Right atrium auricular region (tissue), 2 donors: ENCODE data around the gene DYNC1I1. TPM values are rescaled to one million over a fixed set of nuclear protein-coding genes. Genes with fewer than 3 reads are reported as not detected.

Source experiments
- DNase-seq: peaks from one replicate; pipeline ENCODE4 v3.0.0-alpha.2; 2019; ENCODE audit warnings: low spot score
- H3K27ac ChIP-seq, 2 donors: fragments of 200-600 bp; sonication (generic); 1 replicate in 1 of 2; 2 replicates in 1 of 2; pipeline ENCODE4 v1.5.1; 2016 to 2019
- H3K27me3 ChIP-seq, 2 donors: fragments of 200-600 bp; sonication (generic); one replicate each; pipeline versions ENCODE4 v1.5.1 to v1.6.0; 2017 to 2019
- H3K36me3 ChIP-seq: fragments of 200-600 bp; sonication (generic); one replicate; pipeline ENCODE4 v1.5.1; 2016
- H3K4me1 ChIP-seq, 2 donors: fragments of 200-600 bp; sonication (generic); one replicate each; pipeline versions ENCODE4 v1.5.1 to v1.6.0; 2017 to 2019
- H3K4me3 ChIP-seq, 2 donors: fragments of 200-600 bp; sonication (generic); 1 replicate in 1 of 2; 2 replicates in 1 of 2; pipeline ENCODE4 v1.5.1; 2017 to 2019; ENCODE audit warnings: mild to moderate bottlenecking in 1 of 2, moderate library complexity in 1 of 2
- H3K9me3 ChIP-seq, 2 donors: fragments of 200-600 bp; sonication (generic); one replicate each; pipeline ENCODE4 v1.5.1; 2019
- total RNA-seq, 2 donors: library from RNA; depleted of rRNA; stranded (reverse); fragments of >200 nt; gene quantifications; one replicate each; pipeline ENCODE4 v1.1.0, GENCODE V29; 2016
- TF ChIP-seq, protein P1 (sequence below), 2 donors: fragments of 200-600 bp; sonication (generic); IDR thresholded peaks; one replicate each; pipeline ENCODE4 v1.5.1; 2019; ENCODE audit warnings: antibody characterized with exemption in 2 of 2

Gene DYNC1I1
- total RNA-seq, 2 donors from 2014 or later, result 14.1 to 41.3 TPM

DNA sequence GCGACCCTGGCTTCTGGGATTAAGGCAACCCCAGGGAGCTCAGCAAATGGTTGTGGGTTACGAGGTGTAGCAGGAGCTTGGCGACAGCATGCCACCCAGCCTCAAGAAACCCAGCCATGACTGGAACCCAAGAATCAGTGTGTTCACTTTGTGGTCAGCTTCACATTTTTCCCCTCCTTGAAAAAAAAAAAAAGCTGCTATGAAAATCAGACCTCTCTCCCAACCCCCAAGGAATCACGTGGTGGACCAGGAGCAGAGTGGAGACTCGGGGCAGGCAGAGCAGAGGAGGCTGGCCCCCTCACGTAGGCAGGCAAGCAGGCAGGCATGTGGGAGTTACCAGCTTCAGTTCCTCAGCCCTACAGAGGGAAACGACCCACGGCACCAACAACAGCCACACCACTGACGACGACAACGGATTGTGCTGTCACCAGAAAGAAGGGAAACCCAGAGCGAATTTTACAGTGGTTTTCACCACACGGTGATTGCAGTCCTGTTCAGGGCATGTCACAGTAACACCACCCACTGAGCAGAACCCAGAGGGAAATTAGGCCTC is 346.2 kb downstream of the DYNC1I1 start:
- Histone ChIP-seq H3K27ac (no peak overlapping the region), H3K4me1 (no peaks in the 10 kb centered on the region), H3K27me3 (no peaks in the 10 kb centered on the region), H3K36me3 (peaks cover 18% of the 10 kb centered on the region), H3K4me3 (no peak overlapping the region), H3K9me3 (no peaks in the 10 kb centered on the region)
- no peak for DNase-seq
- TF ChIP-seq, protein P1, sequence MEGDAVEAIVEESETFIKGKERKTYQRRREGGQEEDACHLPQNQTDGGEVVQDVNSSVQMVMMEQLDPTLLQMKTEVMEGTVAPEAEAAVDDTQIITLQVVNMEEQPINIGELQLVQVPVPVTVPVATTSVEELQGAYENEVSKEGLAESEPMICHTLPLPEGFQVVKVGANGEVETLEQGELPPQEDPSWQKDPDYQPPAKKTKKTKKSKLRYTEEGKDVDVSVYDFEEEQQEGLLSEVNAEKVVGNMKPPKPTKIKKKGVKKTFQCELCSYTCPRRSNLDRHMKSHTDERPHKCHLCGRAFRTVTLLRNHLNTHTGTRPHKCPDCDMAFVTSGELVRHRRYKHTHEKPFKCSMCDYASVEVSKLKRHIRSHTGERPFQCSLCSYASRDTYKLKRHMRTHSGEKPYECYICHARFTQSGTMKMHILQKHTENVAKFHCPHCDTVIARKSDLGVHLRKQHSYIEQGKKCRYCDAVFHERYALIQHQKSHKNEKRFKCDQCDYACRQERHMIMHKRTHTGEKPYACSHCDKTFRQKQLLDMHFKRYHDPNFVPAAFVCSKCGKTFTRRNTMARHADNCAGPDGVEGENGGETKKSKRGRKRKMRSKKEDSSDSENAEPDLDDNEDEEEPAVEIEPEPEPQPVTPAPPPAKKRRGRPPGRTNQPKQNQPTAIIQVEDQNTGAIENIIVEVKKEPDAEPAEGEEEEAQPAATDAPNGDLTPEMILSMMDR (IDR thresholded peaks at IDR 0.05), result no peak

- Histone ChIP-seq H3K36me3 (peaks cover 18% of the 10 kb centered on the region), H3K4me1 (no peaks in the 10 kb centered on the region), H3K9me3 (no peaks in the 10 kb centered on the region), H3K27ac (no peak overlapping the region), H3K27me3 (no peaks in the 10 kb centered on the region), H3K4me3 (no peak overlapping the region)
- TF ChIP-seq, protein P1 (IDR thresholded peaks at IDR 0.05), result no peak
- DNase-seq, result no peak
These were observed 348.3 kb downstream of the DYNC1I1 start for GRCh38 chr7:96120445-96121225.

DNA sequence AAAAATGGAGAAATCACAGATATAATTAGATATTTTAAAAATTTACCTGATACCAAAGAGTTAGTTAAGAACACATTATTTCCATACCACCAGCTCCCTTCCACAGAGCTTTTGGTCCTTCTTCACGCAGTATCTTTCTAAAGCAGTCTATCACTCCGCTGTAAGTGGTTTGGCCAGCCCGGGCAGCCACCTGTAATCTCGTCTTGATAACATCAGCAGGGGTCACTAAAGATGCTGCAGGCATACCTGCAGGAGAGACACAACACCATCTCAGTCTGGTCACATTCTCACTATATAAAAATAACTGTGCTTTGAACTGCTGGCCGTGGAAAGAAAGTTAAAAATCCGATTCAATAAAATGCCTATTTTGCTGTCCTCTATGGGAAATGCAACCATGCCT is 349.4 kb downstream of the DYNC1I1 start:
- peaks cover 18% of the 10 kb centered on the region for H3K36me3 ChIP-seq
- no peak for DNase-seq
- H3K4me1 ChIP-seq, result no peaks in the 10 kb centered on the region
- no peaks in the 10 kb centered on the region for H3K27me3 ChIP-seq
- TF ChIP-seq, protein P1 (IDR thresholded peaks at IDR 0.05), result no peak
- no peak overlapping the region for H3K4me3 ChIP-seq
- H3K9me3 ChIP-seq, result no peaks in the 10 kb centered on the region
- no peak overlapping the region for H3K27ac ChIP-seq

DNA sequence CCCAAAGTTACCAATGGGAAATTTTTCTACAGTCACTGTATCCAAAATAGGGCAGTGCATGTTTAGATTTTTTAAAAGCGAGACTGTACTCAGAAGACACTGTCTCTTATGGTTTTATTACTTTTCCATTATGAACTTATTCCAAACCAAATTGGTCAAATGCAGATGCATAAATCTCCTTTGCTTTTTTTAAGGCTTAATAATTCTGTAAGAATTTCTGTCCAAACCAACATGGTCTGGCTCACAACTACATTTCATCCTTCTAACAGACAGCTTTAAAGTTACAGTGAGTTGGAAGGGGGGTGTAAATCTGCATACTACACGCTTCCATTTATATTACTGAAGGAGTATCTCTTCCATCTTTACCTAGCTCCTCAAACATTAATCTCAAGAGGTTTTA is 350.4 kb downstream of the DYNC1I1 start:
- no peak for DNase-seq
- H3K36me3 ChIP-seq, result peaks cover 18% of the 10 kb centered on the region
- H3K4me1 ChIP-seq, result no peaks in the 10 kb centered on the region
- H3K27ac ChIP-seq, result no peak overlapping the region
- H3K27me3 ChIP-seq, result no peaks in the 10 kb centered on the region
- H3K9me3 ChIP-seq, result no peaks in the 10 kb centered on the region
- H3K4me3 ChIP-seq, result no peak overlapping the region
- TF ChIP-seq, protein P1 (IDR thresholded peaks at IDR 0.05), result no peak

DNA sequence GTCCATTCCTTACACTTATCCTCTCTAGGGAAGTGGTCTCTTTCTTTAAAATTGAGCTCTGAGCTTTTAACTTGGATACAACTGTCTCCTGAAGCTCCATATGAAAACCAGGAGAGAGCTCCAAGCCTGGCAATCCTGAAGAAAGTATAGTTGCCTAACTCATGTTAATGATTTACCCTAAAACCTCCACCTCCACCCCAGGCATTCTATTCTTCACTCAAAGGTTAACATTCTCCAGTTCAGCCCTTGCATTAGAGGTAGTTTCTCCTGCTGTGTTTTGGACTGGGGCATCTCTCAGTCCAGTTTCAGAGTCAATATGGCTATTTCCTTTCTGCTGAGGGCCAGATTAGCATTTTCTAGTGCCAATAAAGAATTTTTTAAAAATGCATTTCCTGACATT is 354.0 kb downstream of the DYNC1I1 start:
- TF ChIP-seq, protein P1 (IDR thresholded peaks at IDR 0.05), result no peak
- Histone ChIP-seq H3K4me3 (no peak overlapping the region), H3K27me3 (no peaks in the 10 kb centered on the region), H3K36me3 (peaks cover 13% of the 10 kb centered on the region), H3K27ac (no peak overlapping the region), H3K9me3 (no peaks in the 10 kb centered on the region), H3K4me1 (no peaks in the 10 kb centered on the region)
- no peak for DNase-seq
